Measurements from ENCODE around the gene MLNR.

DNA sequence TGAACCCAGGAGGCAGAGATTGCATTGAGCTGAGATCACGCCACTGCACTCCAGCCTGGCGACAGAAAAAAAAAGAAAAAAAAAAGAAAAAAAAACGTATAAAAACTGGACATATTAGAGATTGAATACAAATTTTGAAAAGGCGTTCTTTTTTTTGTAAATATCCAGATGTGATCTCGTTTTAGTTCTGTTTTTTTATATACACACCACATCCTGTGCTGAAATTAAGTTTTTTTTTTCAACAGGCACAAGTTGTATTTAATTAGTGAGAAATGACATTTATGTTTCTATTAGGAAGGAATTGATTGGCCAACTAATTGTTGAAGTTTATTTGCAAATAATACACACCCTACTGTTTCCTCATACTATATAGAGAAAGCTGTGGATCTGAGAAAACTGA lies 31.2 kb downstream of the MLNR start:
- TF ChIP-seq, protein P1, sequence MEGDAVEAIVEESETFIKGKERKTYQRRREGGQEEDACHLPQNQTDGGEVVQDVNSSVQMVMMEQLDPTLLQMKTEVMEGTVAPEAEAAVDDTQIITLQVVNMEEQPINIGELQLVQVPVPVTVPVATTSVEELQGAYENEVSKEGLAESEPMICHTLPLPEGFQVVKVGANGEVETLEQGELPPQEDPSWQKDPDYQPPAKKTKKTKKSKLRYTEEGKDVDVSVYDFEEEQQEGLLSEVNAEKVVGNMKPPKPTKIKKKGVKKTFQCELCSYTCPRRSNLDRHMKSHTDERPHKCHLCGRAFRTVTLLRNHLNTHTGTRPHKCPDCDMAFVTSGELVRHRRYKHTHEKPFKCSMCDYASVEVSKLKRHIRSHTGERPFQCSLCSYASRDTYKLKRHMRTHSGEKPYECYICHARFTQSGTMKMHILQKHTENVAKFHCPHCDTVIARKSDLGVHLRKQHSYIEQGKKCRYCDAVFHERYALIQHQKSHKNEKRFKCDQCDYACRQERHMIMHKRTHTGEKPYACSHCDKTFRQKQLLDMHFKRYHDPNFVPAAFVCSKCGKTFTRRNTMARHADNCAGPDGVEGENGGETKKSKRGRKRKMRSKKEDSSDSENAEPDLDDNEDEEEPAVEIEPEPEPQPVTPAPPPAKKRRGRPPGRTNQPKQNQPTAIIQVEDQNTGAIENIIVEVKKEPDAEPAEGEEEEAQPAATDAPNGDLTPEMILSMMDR (IDR thresholded peaks at IDR 0.05): no peak
- TF ChIP-seq POLR2AphosphoS5 (IDR thresholded peaks at IDR 0.05) (no peak), POLR2A (IDR thresholded peaks at IDR 0.05) (no peak)

Measured in breast epithelium (tissue), 3 donors.